ENCODE data around the gene ZNF814.
"Not testable (repeated sequence)": the region's sequence is repeated elsewhere in the genome, so short reads cannot be mapped to it uniquely, and the experiment has no call there.

ZNF814 gene

DNA sequence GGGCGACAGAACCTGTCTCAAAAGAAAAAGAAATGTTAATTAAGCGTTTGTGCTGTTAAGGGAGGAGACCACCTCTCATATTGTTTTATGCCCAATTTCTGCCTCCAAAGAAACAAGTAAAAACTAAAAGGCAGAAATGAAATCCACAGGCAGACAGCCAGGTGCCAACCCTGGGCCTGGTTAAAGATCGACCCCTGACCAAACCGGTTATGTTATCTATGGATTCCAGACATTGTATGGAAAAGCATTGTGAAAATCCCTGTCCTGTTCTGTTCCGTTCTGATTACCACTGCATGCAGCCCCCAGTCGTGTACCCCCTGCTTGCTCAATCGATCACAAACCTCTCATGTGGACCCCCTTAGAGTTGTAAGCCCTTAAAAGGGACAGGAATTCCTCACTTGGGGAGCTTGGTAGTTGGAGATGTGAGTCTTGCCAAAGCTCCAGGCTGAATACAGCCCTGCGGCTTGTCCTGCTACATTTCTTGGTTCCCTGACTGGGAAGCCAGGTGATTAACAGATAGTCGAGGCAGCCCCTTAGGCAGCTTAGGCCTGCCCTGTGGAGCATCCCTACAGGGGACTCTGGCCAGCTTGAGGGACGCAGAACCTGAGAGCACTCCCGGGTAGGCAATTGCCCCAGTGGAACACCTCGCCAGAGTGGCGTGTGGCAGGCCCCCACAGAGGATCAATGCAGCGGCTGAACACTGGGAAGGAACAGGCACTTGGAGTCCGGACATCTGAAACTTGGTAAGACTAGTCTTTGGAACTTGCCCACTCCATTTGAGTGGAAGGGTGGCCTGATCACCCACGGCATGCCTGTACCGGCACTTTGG lies 73.4 kb downstream of the ZNF814 start:
- DNase-seq = no peak

DNA sequence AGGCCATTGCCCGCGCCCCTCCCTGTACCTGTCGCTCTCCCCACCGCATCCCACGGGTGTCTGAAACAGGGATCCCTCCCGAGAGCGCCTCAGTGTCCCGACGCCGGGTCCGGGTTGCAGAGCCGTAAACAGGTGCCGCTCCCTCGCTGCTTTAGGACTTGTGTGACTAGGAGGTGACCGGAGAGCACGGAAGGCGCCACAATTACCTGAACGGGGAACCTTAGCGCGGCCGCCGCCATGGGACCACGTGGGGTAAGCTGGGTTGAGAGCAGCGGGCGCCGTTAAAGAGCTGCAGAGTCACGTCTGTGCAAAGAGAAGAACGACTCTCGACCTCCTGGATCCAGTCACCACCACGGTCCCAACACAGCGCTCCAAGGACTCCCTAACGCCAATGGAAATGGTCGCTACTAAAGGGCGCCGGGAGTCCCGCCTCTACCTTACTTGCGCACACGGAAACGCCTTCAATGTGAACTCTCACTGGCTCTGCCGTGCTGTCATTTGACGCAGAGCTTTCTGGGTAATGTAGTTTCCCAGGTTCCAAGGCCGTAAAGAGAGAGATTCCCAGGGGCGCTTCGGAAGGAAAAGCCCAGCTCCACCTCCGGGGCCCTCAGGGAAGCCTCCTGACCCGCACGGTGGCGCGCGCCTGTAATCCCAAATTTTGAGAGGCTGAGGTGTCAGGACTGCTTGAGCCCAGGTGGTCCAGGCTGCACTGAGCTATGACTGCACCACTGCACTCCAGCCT lies 74.2 kb downstream of the ZNF814 start, which contains the start of gene ZNF552:
ZNF552 (minus strand) TSS at position 409 of the 742 bp plus-strand sequence; CDS start at position 239, 170 bp downstream.
- peak; percentile 89 for DNase-seq

DNA sequence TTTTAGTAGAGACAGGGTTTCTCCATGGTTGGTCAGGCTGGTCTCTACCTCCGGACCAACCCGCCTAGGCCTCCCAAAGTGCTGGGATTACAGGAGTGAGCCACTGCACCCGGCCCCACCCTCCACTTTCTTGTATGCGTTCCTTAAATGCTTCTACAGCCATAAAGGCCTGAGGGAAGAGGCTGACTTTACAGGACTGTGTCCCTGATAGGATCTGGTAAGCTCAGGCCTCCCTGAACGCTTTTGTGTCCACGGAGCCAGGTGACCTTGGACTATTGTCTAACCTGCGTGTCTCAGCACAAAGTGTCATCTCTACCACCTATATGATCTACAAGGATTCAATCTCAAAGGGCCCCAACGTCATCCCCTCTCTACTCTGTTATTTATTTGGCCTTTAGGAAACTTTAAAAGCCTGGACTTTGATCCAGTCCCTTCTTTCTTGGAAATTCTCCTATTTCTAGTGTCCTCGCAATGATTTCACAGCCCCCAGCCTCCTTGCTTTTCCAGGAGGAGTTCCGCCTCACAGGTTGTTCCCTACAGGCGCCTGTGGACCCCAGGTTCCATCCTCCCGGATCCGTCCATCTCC lies 74.8 kb downstream of the ZNF814 start:
- no peak for DNase-seq

- not testable (repeated sequence) for DNase-seq
Observed at GRCh38 chr19:57812975-57813820, 75.6 kb downstream of the ZNF814 start.

DNA sequence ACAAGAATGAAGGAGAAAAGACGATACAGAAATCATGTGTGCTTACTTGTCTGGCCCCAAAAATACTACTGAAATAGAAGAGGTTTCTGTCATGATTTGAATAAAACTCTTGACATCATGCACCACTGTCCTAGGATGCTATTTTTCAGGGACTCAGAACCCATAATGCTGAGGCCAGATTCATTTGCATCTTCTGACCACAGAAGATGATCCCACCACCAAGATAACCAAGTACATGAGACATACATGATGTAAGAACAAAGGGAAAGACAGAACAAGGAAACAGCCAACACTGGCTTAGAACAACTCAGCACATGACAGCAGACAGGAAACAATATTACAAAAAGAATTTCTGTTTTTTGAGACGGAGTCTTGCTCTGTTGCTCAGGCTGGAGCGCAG lies 76.6 kb downstream of the ZNF814 start:
- DNase-seq = no peak

- not testable (repeated sequence) for DNase-seq
Observed at GRCh38 chr19:57810410-57811295, 78.2 kb downstream of the ZNF814 start.

- DNase-seq = no peak
Observed at GRCh38 chr19:57807541-57807940, 81.3 kb downstream of the ZNF814 start.

- peak; percentile 83 for DNase-seq
Observed at GRCh38 chr19:57803594-57804325, 85.1 kb downstream of the ZNF814 start.

- no peak for DNase-seq
Observed at GRCh38 chr19:57803265-57803593, 85.6 kb downstream of the ZNF814 start.

- DNase-seq = no peak
Observed at GRCh38 chr19:57802269-57802668, 86.6 kb downstream of the ZNF814 start.

- DNase-seq = no peak
Observed at GRCh38 chr19:57800696-57801095, 88.1 kb downstream of the ZNF814 start.
